ENCODE data around the gene GREB1L.
"Not testable (repeated sequence)": the region's sequence is repeated elsewhere in the genome, so short reads cannot be mapped to it uniquely, and the experiment has no call there.

The GREB1L gene

GRCh38 chr18:21242141-21242779, at the start of gene GREB1L:
GREB1L (plus strand) TSS chr18:21242232; CDS start chr18:21383519, 141,287 bp downstream.
- no peak for DNase-seq (ENCODE audit: low read depth)

- DNase-seq (ENCODE audit: low read depth): no peak
These were observed 49.8 kb upstream of the GREB1L start for GRCh38 chr18:21192308-21192624.

- DNase-seq (ENCODE audit: low read depth): no peak
These were observed 46.9 kb upstream of the GREB1L start for GRCh38 chr18:21194871-21195771.

- no peak for DNase-seq (ENCODE audit: low read depth)
These were observed 45.6 kb upstream of the GREB1L start for GRCh38 chr18:21196426-21196825.

- no peak for DNase-seq (ENCODE audit: low read depth)
These were observed 38.9 kb upstream of the GREB1L start for GRCh38 chr18:21203126-21203525.

GRCh38 chr18:21203542-21204241, 38.3 kb upstream of the GREB1L start:
- no peak for DNase-seq (ENCODE audit: low read depth)

GRCh38 chr18:21205695-21206094, 36.3 kb upstream of the GREB1L start:
- DNase-seq (ENCODE audit: low read depth): no peak

- no peak for DNase-seq (ENCODE audit: low read depth)
These were observed 31.8 kb upstream of the GREB1L start for GRCh38 chr18:21210278-21210677.

- no peak for DNase-seq (ENCODE audit: low read depth)
These were observed 31.2 kb upstream of the GREB1L start for GRCh38 chr18:21210784-21211183.

- DNase-seq (ENCODE audit: low read depth): not testable (repeated sequence)
These were observed 27.6 kb upstream of the GREB1L start for GRCh38 chr18:21214409-21214808.

GRCh38 chr18:21215490-21215889, 26.5 kb upstream of the GREB1L start:
- DNase-seq (ENCODE audit: low read depth): no peak

GRCh38 chr18:21218862-21219261, 23.2 kb upstream of the GREB1L start:
- DNase-seq (ENCODE audit: low read depth): no peak

GRCh38 chr18:21230436-21230835, 11.6 kb upstream of the GREB1L start:
- no peak for DNase-seq (ENCODE audit: low read depth)

GRCh38 chr18:21241301-21242048, 557 bp upstream of the GREB1L start:
- DNase-seq (ENCODE audit: low read depth): no peak

GRCh38 chr18:21242780-21243401, 859 bp downstream of the GREB1L start:
- no peak for DNase-seq (ENCODE audit: low read depth)

GRCh38 chr18:21254576-21254975, 12.5 kb downstream of the GREB1L start:
- DNase-seq (ENCODE audit: low read depth): no peak

GRCh38 chr18:21255211-21255610, 13.2 kb downstream of the GREB1L start:
- no peak for DNase-seq (ENCODE audit: low read depth)

GRCh38 chr18:21257386-21257785, 15.4 kb downstream of the GREB1L start:
- DNase-seq (ENCODE audit: low read depth): no peak

GRCh38 chr18:21260621-21261020, 18.6 kb downstream of the GREB1L start:
- no peak for DNase-seq (ENCODE audit: low read depth)

- DNase-seq (ENCODE audit: low read depth): no peak
These were observed 19.3 kb downstream of the GREB1L start for GRCh38 chr18:21261352-21261751.

- DNase-seq (ENCODE audit: low read depth): no peak
These were observed 20.2 kb downstream of the GREB1L start for GRCh38 chr18:21262244-21262643.

- no peak for DNase-seq (ENCODE audit: low read depth)
These were observed 20.9 kb downstream of the GREB1L start for GRCh38 chr18:21262979-21263378.

Measured in CMK (cell line).